Astrocyte (in vitro differentiated cells and primary cell): Measurements from ENCODE around the gene KREMEN1. TPM values are rescaled to one million over a fixed set of nuclear protein-coding genes. Genes with fewer than 3 reads are reported as not detected.

Experiments used
- DNase-seq: peaks from one replicate; pipeline ENCODE4 v3.0.0-alpha.2; 2010; ENCODE audit warnings: low read depth
- FAIRE-seq: peaks from 2 replicates; lab custom pipeline; 2011; peaks lifted over from hg19 to GRCh38; lab: Jason Lieb, UNC
- H2AFZ ChIP-seq: 2 replicates; pipeline ENCODE4 v1.6.0; 2012; ENCODE audit warnings: low read depth, low read length, inconsistent platforms
- H3K27ac ChIP-seq: 2 replicates; pipeline ENCODE4 v1.5.1; 2011; ENCODE audit warnings: low read depth, low read length, inconsistent platforms
- H3K27me3 ChIP-seq: 2 replicates; pipeline ENCODE4 v1.6.0; 2011; ENCODE audit warnings: low read length, inconsistent platforms; ENCODE audit not compliant: insufficient read depth
- H3K36me3 ChIP-seq: 2 replicates; pipeline ENCODE4 v1.5.1; 2011; ENCODE audit warnings: low read length, inconsistent platforms; ENCODE audit not compliant: insufficient read depth
- H3K4me1 ChIP-seq: 2 replicates; pipeline ENCODE4 v1.5.1; 2011; ENCODE audit warnings: low read length, inconsistent platforms; ENCODE audit not compliant: insufficient read depth
- H3K4me2 ChIP-seq: 2 replicates; pipeline ENCODE4 v1.6.0; 2012; ENCODE audit warnings: low read length, inconsistent platforms
- H3K4me3 ChIP-seq: 2 replicates; pipeline ENCODE4 v1.5.1; 2011; ENCODE audit warnings: low read depth, mild to moderate bottlenecking, low read length, inconsistent platforms; ENCODE audit not compliant: insufficient read depth
- H3K79me2 ChIP-seq: 2 replicates; pipeline ENCODE4 v1.6.0; 2012; ENCODE audit warnings: mild to moderate bottlenecking, low read length, inconsistent platforms; ENCODE audit not compliant: insufficient read depth
- H3K9ac ChIP-seq: 2 replicates; pipeline ENCODE4 v1.6.0; 2012; ENCODE audit warnings: mild to moderate bottlenecking, low read length, inconsistent platforms
- H3K9me3 ChIP-seq: 2 replicates; pipeline ENCODE4 v1.5.1; 2012; ENCODE audit warnings: low read depth, mild to moderate bottlenecking, low read length, inconsistent platforms; ENCODE audit not compliant: insufficient read depth
- H4K20me1 ChIP-seq: 2 replicates; pipeline ENCODE4 v1.6.0; 2012; ENCODE audit warnings: low read length, inconsistent platforms; ENCODE audit not compliant: insufficient read depth
- H3K27ac Mint-ChIP-seq: one replicate; pipeline ENCODE4 v1.8.0; 2021; ENCODE audit warnings: mild to moderate bottlenecking, mixed read lengths; ENCODE audit not compliant: unreplicated experiment
- H3K27me3 Mint-ChIP-seq: one replicate; pipeline ENCODE4 v1.8.0; 2021; ENCODE audit warnings: low read depth, mixed read lengths; ENCODE audit not compliant: unreplicated experiment
- H3K36me3 Mint-ChIP-seq: one replicate; pipeline ENCODE4 v1.8.0; 2021; ENCODE audit warnings: low read depth, mixed read lengths; ENCODE audit not compliant: unreplicated experiment
- H3K4me1 Mint-ChIP-seq: one replicate; pipeline ENCODE4 v1.8.0; 2021; ENCODE audit warnings: low read depth, mixed read lengths; ENCODE audit not compliant: unreplicated experiment
- H3K4me3 Mint-ChIP-seq: one replicate; pipeline ENCODE4 v1.8.0; 2021; ENCODE audit warnings: mild to moderate bottlenecking, moderate library complexity, mixed read lengths; ENCODE audit not compliant: unreplicated experiment
- H3K9me3 Mint-ChIP-seq: one replicate; pipeline ENCODE4 v1.8.0; 2021; ENCODE audit warnings: mild to moderate bottlenecking, mixed read lengths; ENCODE audit not compliant: unreplicated experiment
- CTCF ChIP-seq: IDR thresholded peaks from 2 replicates; pipeline ENCODE4 v1.5.1; 2011; ENCODE audit warnings: low read depth, mild to moderate bottlenecking, inconsistent platforms, low read length, moderate library complexity; ENCODE audit not compliant: insufficient read depth
- EZH2 ChIP-seq: IDR thresholded peaks from 2 replicates; pipeline ENCODE4 v1.6.1; 2012; ENCODE audit warnings: mild to moderate bottlenecking, low read length, inconsistent platforms; ENCODE audit not compliant: insufficient read depth
- total RNA-seq: library from RNA; stranded (reverse); gene quantifications from 2 replicates; pipeline ENCODE4 v1.2.1, GENCODE V29; 2021

Gene KREMEN1
- total RNA-seq, 1 donor from 2014 or later, result 3.3 TPM

- no peak overlapping the region for H3K9ac ChIP-seq
- H2AFZ ChIP-seq, result no peak overlapping the region
- no peak overlapping the region for H3K4me3 Mint-ChIP-seq
Measured at GRCh38 chr22:29145321-29146072, 72.7 kb downstream of the KREMEN1 start.

GRCh38 chr22:29146091-29146560 lies 73.3 kb downstream of the KREMEN1 start:
- H3K4me1 Mint-ChIP-seq, result peaks cover 4% of the 10 kb centered on the region
- Histone ChIP-seq H3K9me3 (no peaks in the 10 kb centered on the region), H3K4me1 (no peaks in the 10 kb centered on the region), H3K36me3 (no peaks in the 10 kb centered on the region), H2AFZ (no peak overlapping the region), H3K4me3 (no peak overlapping the region), H3K27me3 (peaks cover 5% of the 10 kb centered on the region), H3K9ac (no peak overlapping the region), H3K27ac (no peak overlapping the region), H3K4me2 (no peak overlapping the region), H4K20me1 (no peaks in the 10 kb centered on the region), H3K79me2 (no peaks in the 10 kb centered on the region)
- no peak for TF ChIP-seq EZH2
- no peak for TF ChIP-seq CTCF
- H3K36me3 Mint-ChIP-seq, result peaks cover 7% of the 10 kb centered on the region
- H3K4me3 Mint-ChIP-seq, result no peak overlapping the region
- peaks cover 12% of the 10 kb centered on the region for H3K27me3 Mint-ChIP-seq
- DNase-seq (no peak), FAIRE-seq (no peak)
- no peaks in the 10 kb centered on the region for H3K9me3 Mint-ChIP-seq
- no peak overlapping the region for H3K27ac Mint-ChIP-seq

More at GRCh38 chr22:29145321-29146072, 72.7 kb downstream of the KREMEN1 start:
- DNase-seq, result no peak
- H3K27ac Mint-ChIP-seq, result no peak overlapping the region
- Histone ChIP-seq H3K4me3 (no peak overlapping the region), H3K9me3 (no peaks in the 10 kb centered on the region), H3K27me3 (peaks cover 5% of the 10 kb centered on the region), H4K20me1 (no peaks in the 10 kb centered on the region), H3K4me1 (no peaks in the 10 kb centered on the region), H3K4me2 (no peak overlapping the region), H3K36me3 (no peaks in the 10 kb centered on the region), H3K27ac (no peak overlapping the region), H3K79me2 (no peaks in the 10 kb centered on the region)
- peaks cover 9% of the 10 kb centered on the region for H3K27me3 Mint-ChIP-seq
- H3K9me3 Mint-ChIP-seq, result no peaks in the 10 kb centered on the region
- peaks cover 7% of the 10 kb centered on the region for H3K36me3 Mint-ChIP-seq
- FAIRE-seq, result no peak
- TF ChIP-seq EZH2 (no peak), CTCF (no peak)
- peaks cover 4% of the 10 kb centered on the region for H3K4me1 Mint-ChIP-seq

GRCh38 chr22:29146771-29147170 lies 73.9 kb downstream of the KREMEN1 start:
- Histone ChIP-seq H3K36me3 (no peaks in the 10 kb centered on the region), H4K20me1 (no peaks in the 10 kb centered on the region), H3K4me3 (no peak overlapping the region), H2AFZ (no peak overlapping the region), H3K79me2 (no peaks in the 10 kb centered on the region), H3K4me1 (no peaks in the 10 kb centered on the region), H3K27me3 (peaks cover 5% of the 10 kb centered on the region), H3K9ac (no peak overlapping the region), H3K27ac (no peak overlapping the region), H3K9me3 (no peaks in the 10 kb centered on the region), H3K4me2 (no peak overlapping the region)
- Mint-ChIP-seq H3K27ac (no peak overlapping the region), H3K36me3 (peaks cover 5% of the 10 kb centered on the region), H3K9me3 (no peaks in the 10 kb centered on the region), H3K4me1 (peaks cover 4% of the 10 kb centered on the region), H3K27me3 (peaks cover 9% of the 10 kb centered on the region), H3K4me3 (no peak overlapping the region)
- no peak for TF ChIP-seq CTCF
- FAIRE-seq (no peak), DNase-seq (no peak)
